C4-2B (cell line): ENCODE results near the gene PKLR.

ENCODE experiments used
- H3K27ac ChIP-seq: fragments of 450-650 bp; 2 replicates; pipeline ENCODE4 v1.5.1; 2017
- ZFX ChIP-seq: fragments of 450-650 bp; IDR thresholded peaks from 2 replicates; pipeline ENCODE4 v1.6.1; 2017
- TF ChIP-seq, protein P1 (sequence below): fragments of 450-650 bp; conservative IDR thresholded peaks from 2 replicates; pipeline ENCODE4 v1.5.1; 2017; ENCODE audit warnings: mild to moderate bottlenecking

PKLR gene

GRCh38 chr1:155300553-155301329 is 497 bp downstream of the PKLR start:
- no peak overlapping the region for H3K27ac ChIP-seq
- no peak for TF ChIP-seq ZFX
- TF ChIP-seq, protein P1, sequence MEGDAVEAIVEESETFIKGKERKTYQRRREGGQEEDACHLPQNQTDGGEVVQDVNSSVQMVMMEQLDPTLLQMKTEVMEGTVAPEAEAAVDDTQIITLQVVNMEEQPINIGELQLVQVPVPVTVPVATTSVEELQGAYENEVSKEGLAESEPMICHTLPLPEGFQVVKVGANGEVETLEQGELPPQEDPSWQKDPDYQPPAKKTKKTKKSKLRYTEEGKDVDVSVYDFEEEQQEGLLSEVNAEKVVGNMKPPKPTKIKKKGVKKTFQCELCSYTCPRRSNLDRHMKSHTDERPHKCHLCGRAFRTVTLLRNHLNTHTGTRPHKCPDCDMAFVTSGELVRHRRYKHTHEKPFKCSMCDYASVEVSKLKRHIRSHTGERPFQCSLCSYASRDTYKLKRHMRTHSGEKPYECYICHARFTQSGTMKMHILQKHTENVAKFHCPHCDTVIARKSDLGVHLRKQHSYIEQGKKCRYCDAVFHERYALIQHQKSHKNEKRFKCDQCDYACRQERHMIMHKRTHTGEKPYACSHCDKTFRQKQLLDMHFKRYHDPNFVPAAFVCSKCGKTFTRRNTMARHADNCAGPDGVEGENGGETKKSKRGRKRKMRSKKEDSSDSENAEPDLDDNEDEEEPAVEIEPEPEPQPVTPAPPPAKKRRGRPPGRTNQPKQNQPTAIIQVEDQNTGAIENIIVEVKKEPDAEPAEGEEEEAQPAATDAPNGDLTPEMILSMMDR: no peak

DNA sequence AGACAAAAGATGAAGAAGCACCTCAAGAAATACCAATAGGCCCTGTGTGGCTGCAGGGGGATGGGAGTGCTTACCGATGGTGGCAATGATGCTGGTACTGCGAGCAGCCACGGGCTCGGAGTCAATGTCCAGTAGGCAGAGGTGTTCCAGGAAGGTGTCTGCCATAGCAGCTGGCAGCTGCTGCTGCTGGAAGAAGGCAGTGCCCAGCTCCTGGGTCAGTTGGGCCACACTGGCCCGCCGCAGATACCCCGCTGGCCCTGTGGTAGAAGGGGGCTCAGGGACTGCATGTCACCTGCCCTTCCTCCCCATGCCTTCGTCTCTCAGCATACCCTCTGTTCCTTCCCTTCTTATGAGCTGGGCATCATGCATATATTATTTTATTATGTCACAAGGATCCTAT is 1.2 kb downstream of the PKLR start:
- no peak overlapping the region for H3K27ac ChIP-seq
- no peak for TF ChIP-seq ZFX
- TF ChIP-seq, protein P1: no peak

DNA sequence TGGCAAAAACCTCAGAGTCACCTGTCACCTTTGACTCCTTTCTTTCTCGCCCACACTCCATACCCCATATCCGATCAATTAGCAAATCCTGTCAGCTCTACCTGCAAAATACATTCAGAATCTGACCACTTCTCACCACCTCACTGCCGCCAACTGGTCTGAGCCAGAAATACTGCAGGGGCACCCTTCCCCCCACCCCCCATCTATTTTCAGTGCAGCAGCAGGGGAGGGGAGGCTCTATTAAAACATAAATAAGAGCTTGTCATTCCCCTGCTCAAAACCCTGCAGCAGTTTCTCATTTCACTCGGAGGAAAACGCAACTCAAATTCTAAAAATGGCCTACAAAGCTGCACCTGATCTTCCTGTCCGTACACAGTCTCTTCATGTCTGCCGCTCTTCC is 3.9 kb downstream of the PKLR start:
- no peak for TF ChIP-seq ZFX
- TF ChIP-seq, protein P1: no peak
- H3K27ac ChIP-seq: no peak overlapping the region

DNA sequence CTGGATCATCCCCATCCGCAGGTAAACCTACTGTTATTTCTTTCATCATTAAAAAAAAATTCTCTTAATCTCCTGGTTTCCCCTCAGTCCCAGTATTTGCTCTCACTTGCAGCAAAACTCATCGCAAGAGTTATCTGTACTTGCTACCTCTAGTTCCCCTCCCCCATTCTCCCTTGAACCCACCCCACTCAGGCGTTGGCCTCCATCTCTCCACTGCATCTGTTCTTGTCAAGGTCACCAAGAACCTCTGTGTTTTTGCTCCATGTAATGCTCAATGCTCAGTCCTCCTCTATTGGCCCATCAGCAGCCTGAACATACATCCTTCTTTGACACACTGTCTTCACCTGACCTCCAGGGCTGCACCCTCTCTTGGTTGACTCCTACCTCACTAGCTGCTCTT is 4.6 kb downstream of the PKLR start:
- TF ChIP-seq, protein P1: no peak
- no peak for TF ChIP-seq ZFX
- H3K27ac ChIP-seq: no peak overlapping the region

GRCh38 chr1:155295942-155296267 is 5.3 kb downstream of the PKLR start:
- TF ChIP-seq ZFX: no peak
- H3K27ac ChIP-seq: no peak overlapping the region

- TF ChIP-seq, protein P1: no peak
- no peak for TF ChIP-seq ZFX
Observed at GRCh38 chr1:155295183-155295941, 5.9 kb downstream of the PKLR start.

GRCh38 chr1:155294520-155295182 is 6.6 kb downstream of the PKLR start:
- TF ChIP-seq, protein P1: no peak
- TF ChIP-seq ZFX: no peak
- no peak overlapping the region for H3K27ac ChIP-seq

More at GRCh38 chr1:155295183-155295941, 5.9 kb downstream of the PKLR start:
- H3K27ac ChIP-seq: no peak overlapping the region
